GM18520 (cell line): ENCODE data around the gene AGAP1.

Experiments used
- ATAC-seq: cut with Tn5 transposase; IDR thresholded peaks from one replicate; pipeline ENCODE4 v1.9.1; 2021; ENCODE audit not compliant: unreplicated experiment

AGAP1 gene

GRCh38 chr2:235626658-235627057, 132.8 kb downstream of the AGAP1 start:
- ATAC-seq = no peak

- ATAC-seq = no peak
These were observed 133.8 kb downstream of the AGAP1 start for GRCh38 chr2:235627682-235628081.

- no peak for ATAC-seq
These were observed 137.0 kb downstream of the AGAP1 start for GRCh38 chr2:235630718-235631296.

- ATAC-seq = no peak
These were observed 140.8 kb downstream of the AGAP1 start for GRCh38 chr2:235634435-235635158.

GRCh38 chr2:235636546-235636945, 142.7 kb downstream of the AGAP1 start:
- ATAC-seq = no peak

- ATAC-seq = no peak
These were observed 144.1 kb downstream of the AGAP1 start for GRCh38 chr2:235637896-235638295.

GRCh38 chr2:235638541-235639427, 144.9 kb downstream of the AGAP1 start:
- no peak for ATAC-seq

GRCh38 chr2:235639428-235639773, 145.6 kb downstream of the AGAP1 start:
- no peak for ATAC-seq

- no peak for ATAC-seq
These were observed 146.0 kb downstream of the AGAP1 start for GRCh38 chr2:235639885-235640284.

GRCh38 chr2:235640377-235640776, 146.5 kb downstream of the AGAP1 start:
- ATAC-seq = no peak

GRCh38 chr2:235640926-235641723, 147.3 kb downstream of the AGAP1 start:
- ATAC-seq = no peak

- ATAC-seq = no peak
These were observed 148.1 kb downstream of the AGAP1 start for GRCh38 chr2:235641956-235642355.

GRCh38 chr2:235642446-235643098, 148.7 kb downstream of the AGAP1 start:
- no peak for ATAC-seq

GRCh38 chr2:235643680-235644511, 150.1 kb downstream of the AGAP1 start:
- ATAC-seq = no peak

- ATAC-seq = no peak
These were observed 153.4 kb downstream of the AGAP1 start for GRCh38 chr2:235647264-235647663.

GRCh38 chr2:235647877-235648276, 154.0 kb downstream of the AGAP1 start:
- ATAC-seq = no peak

- no peak for ATAC-seq
These were observed 155.6 kb downstream of the AGAP1 start for GRCh38 chr2:235649418-235649817.

- no peak for ATAC-seq
These were observed 157.8 kb downstream of the AGAP1 start for GRCh38 chr2:235651643-235652042.

- no peak for ATAC-seq
These were observed 160.4 kb downstream of the AGAP1 start for GRCh38 chr2:235654103-235654813.
